Smooth muscle cell (in vitro differentiated cells): ENCODE measurements around the gene CC2D1B. TPM values are rescaled to one million over a fixed set of nuclear protein-coding genes. Genes with fewer than 3 reads are reported as not detected.

ENCODE experiments used
- DNase-seq: peaks from one replicate; lab custom pipeline; 2025; ENCODE audit not compliant: unreplicated experiment; lab: John Stamatoyannopoulos, UW
- H2AFZ ChIP-seq: fragments of 200-600 bp; sonication (generic); 2 replicates; pipeline ENCODE4 v1.6.0; 2016; ENCODE audit warnings: antibody characterized with exemption, low read depth, mild to moderate bottlenecking
- H3F3A ChIP-seq: fragments of 200-600 bp; sonication (generic); 2 replicates; pipeline ENCODE4 v1.6.0; 2017; ENCODE audit warnings: antibody characterized with exemption, low read depth
- H3K27ac ChIP-seq: fragments of 200-600 bp; sonication (generic); 2 replicates; pipeline ENCODE4 v1.5.1; 2016; ENCODE audit warnings: low read depth, mild to moderate bottlenecking
- H3K27me3 ChIP-seq: fragments of 200-600 bp; sonication (generic); 2 replicates; pipeline ENCODE4 v1.6.1; 2016; ENCODE audit warnings: low read depth, mild to moderate bottlenecking
- H3K36me3 ChIP-seq: fragments of 200-600 bp; sonication (generic); 2 replicates; pipeline ENCODE4 v1.5.1; 2016; ENCODE audit warnings: low read depth
- H3K4me1 ChIP-seq: fragments of 200-600 bp; sonication (generic); 2 replicates; pipeline ENCODE4 v1.5.1; 2016; ENCODE audit warnings: low read depth
- H3K4me2 ChIP-seq: fragments of 200-600 bp; sonication (generic); 2 replicates; pipeline ENCODE4 v1.6.0; 2016; ENCODE audit warnings: mild to moderate bottlenecking
- H3K4me3 ChIP-seq: fragments of 200-600 bp; sonication (generic); 2 replicates; pipeline ENCODE4 v1.5.1; 2016; ENCODE audit warnings: mild to moderate bottlenecking
- H3K79me2 ChIP-seq: fragments of 200-600 bp; sonication (generic); 2 replicates; pipeline ENCODE4 v1.6.0; 2016; ENCODE audit warnings: low read depth, mild to moderate bottlenecking
- H3K9ac ChIP-seq: fragments of 200-600 bp; sonication (generic); 2 replicates; pipeline ENCODE4 v1.6.0; 2016; ENCODE audit warnings: low read depth
- H3K9me3 ChIP-seq: fragments of 200-600 bp; sonication (generic); replicated peaks from 2 replicates; pipeline ENCODE4 v1.5.1; 2016; ENCODE audit warnings: low read depth
- H4K20me1 ChIP-seq: fragments of 200-600 bp; sonication (generic); 2 replicates; pipeline ENCODE4 v1.6.0; 2016; ENCODE audit warnings: low read depth
- CTCF ChIP-seq: fragments of 200-600 bp; sonication (generic); IDR thresholded peaks from 2 replicates; pipeline ENCODE4 v1.5.1; 2017; ENCODE audit warnings: borderline replicate concordance, mild to moderate bottlenecking, antibody characterized with exemption; ENCODE audit not compliant: insufficient read depth, poor library complexity, severe bottlenecking
- WGBS: methylation state at CpG from one replicate; pipeline ENCODE4 v1.1.7; 2016; ENCODE audit warnings: low lambda C conversion rate; 5-methylcytosine and 5-hydroxymethylcytosine counted together
- polyA plus RNA-seq: library from polyadenylated mRNA; unstranded; fragments of >200 nt; fragmentation: Nextera tagmentation; extraction: Ambion mirVana; gene quantifications from 2 replicates; pipeline ENCODE4 v1.2.1, GENCODE V29; 2016
- total RNA-seq: library from RNA; depleted of rRNA; stranded (reverse); fragments of >200 nt; gene quantifications from 2 replicates; pipeline ENCODE4 v1.2.3, GENCODE V29; 2014

CC2D1B gene
- total and polyA plus RNA-seq, 2 experiments from 2014 or later: 7.9 to 12.5 TPM

- DNase-seq: no peak
- Histone ChIP-seq H3K79me2 (no peaks in the 10 kb centered on the region), H3K27me3 (no peaks in the 10 kb centered on the region), H3K36me3 (peaks cover 3% of the 10 kb centered on the region), H3K4me2 (no peak overlapping the region), H3K27ac (no peak overlapping the region), H3K9me3 (no peaks in the 10 kb centered on the region), H3K4me1 (no peaks in the 10 kb centered on the region), H3K4me3 (no peak overlapping the region), H2AFZ (no peak overlapping the region), H3F3A (no peaks in the 10 kb centered on the region), H3K9ac (no peak overlapping the region), H4K20me1 (no peaks in the 10 kb centered on the region)
- no peak for TF ChIP-seq CTCF
- 94% methylated on average over 13 of the region's 13 CpGs for WGBS
Observed at GRCh38 chr1:52305417-52306226, 60.4 kb downstream of the CC2D1B start.

Other genes starting within 250 kb of the CC2D1B start
- 19.1 and 19.4 TPM in 2 replicates for gene ZFYVE9, start 224.1 kb downstream of the CC2D1B start, total RNA-seq
- gene ZFYVE9, start 224.1 kb downstream of the CC2D1B start, polyA plus RNA-seq: 2.7 and 4.8 TPM in 2 replicates
- 1.9 and 3.5 TPM in 2 replicates for gene ORC1, start 38.2 kb upstream of the CC2D1B start, total RNA-seq
- 1.9 and 2.5 TPM in 2 replicates for gene ORC1, start 38.2 kb upstream of the CC2D1B start, polyA plus RNA-seq
- 23.2 and 24.8 TPM in 2 replicates for gene PRPF38A, start 38.4 kb upstream of the CC2D1B start, total RNA-seq
- 28.0 and 31.6 TPM in 2 replicates for gene PRPF38A, start 38.4 kb upstream of the CC2D1B start, polyA plus RNA-seq
- 33.9 and 58.3 TPM in 2 replicates for gene TUT4, start 186.9 kb upstream of the CC2D1B start, total RNA-seq
- gene TUT4, start 186.9 kb upstream of the CC2D1B start, polyA plus RNA-seq: 13.9 and 31.3 TPM in 2 replicates
- 164 and 192 TPM in 2 replicates for gene GPX7, start 236.2 kb upstream of the CC2D1B start, total RNA-seq
- 136 and 164 TPM in 2 replicates for gene GPX7, start 236.2 kb upstream of the CC2D1B start, polyA plus RNA-seq